Retinal pigment epithelial cell (primary cell): ENCODE data around the gene TIFAB.

Experiments used
- DNase-seq: peaks from one replicate; pipeline ENCODE4 v3.0.0-alpha.2; 2010; ENCODE audit warnings: low read depth
- H3K4me3 ChIP-seq: 2 replicates; pipeline ENCODE4 v1.5.1; 2011; ENCODE audit warnings: mild to moderate bottlenecking, low read length, control low read depth, moderate library complexity
- CTCF ChIP-seq: conservative IDR thresholded peaks from 2 replicates; pipeline ENCODE4 v1.5.1; 2011; ENCODE audit warnings: low read depth, low read length, control low read depth, inconsistent platforms

The TIFAB gene

GRCh38 chr5:135471726-135472125 lies 19.6 kb upstream of the TIFAB start:
- DNase-seq: no peak
- no peak for TF ChIP-seq CTCF
- no peak overlapping the region for H3K4me3 ChIP-seq

- H3K4me3 ChIP-seq: no peak overlapping the region
- no peak for DNase-seq
- no peak for TF ChIP-seq CTCF
These were observed 17.8 kb upstream of the TIFAB start for GRCh38 chr5:135469911-135470310.

- no peak for DNase-seq
- no peak overlapping the region for H3K4me3 ChIP-seq
- no peak for TF ChIP-seq CTCF
These were observed 16.4 kb upstream of the TIFAB start for GRCh38 chr5:135468541-135468940.

GRCh38 chr5:135467871-135468485 lies 15.8 kb upstream of the TIFAB start:
- no peak for TF ChIP-seq CTCF
- DNase-seq: no peak
- H3K4me3 ChIP-seq: no peak overlapping the region

- no peak for TF ChIP-seq CTCF
- no peak for DNase-seq
- no peak overlapping the region for H3K4me3 ChIP-seq
These were observed 15.0 kb upstream of the TIFAB start for GRCh38 chr5:135467051-135467625.

GRCh38 chr5:135466178-135467050 lies 14.3 kb upstream of the TIFAB start:
- TF ChIP-seq CTCF: peak; percentile 89
- DNase-seq: no peak
- H3K4me3 ChIP-seq: no peak overlapping the region
